Tibial nerve (tissue), 4 donors: ENCODE measurements around the gene PNPLA5.

ENCODE experiments used
- CTCF ChIP-seq, 5 experiments: fragments of 200-600 bp in 3 of 5; fragments of 450-650 bp in 2 of 5; sonication (generic) in 3 of 5; IDR thresholded peaks; one replicate each; pipeline ENCODE4 v1.5.1; 2016 to 2019; ENCODE audit warnings: antibody characterized with exemption in 5 of 5, mild to moderate bottlenecking in 3 of 5, moderate library complexity in 2 of 5
- EP300 ChIP-seq, 2 donors: sonication (generic); formaldehyde crosslinking; IDR thresholded peaks; one replicate each; pipeline ENCODE4 v1.6.1; 2017; ENCODE audit warnings: antibody characterized with exemption in 2 of 2, mild to moderate bottlenecking in 1 of 2
- POLR2A ChIP-seq, 2 donors: fragments of 450-650 bp; IDR thresholded peaks; one replicate each; pipeline ENCODE4 v1.6.1; 2017; ENCODE audit warnings: antibody characterized with exemption in 2 of 2, mild to moderate bottlenecking in 2 of 2, moderate library complexity in 2 of 2

DNA sequence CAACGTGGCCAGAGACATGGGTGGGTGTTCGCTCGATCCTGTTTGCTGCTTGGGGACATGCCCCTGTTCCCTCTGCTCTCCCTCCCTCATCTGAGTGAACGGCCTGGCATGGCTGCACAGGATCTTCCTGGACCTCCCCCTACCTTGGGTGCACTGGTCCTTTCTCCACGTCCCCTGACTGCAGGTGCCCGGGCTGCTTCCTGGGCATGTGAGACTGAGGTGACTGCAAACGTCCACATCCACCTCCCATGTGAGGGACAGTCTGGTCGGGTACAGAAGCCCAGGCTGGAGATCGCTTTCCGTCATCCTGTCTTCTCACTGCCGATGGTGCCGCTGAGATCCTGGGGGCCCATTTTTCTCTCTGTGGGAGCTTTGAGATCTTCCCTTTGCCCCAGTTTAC is 41.3 kb downstream of the PNPLA5 start:
- TF ChIP-seq POLR2A (IDR thresholded peaks at IDR 0.05) (no peak), CTCF (IDR thresholded peaks at IDR 0.05) (no peak), EP300 (IDR thresholded peaks at IDR 0.05) (no peak)
